Stimulated activated CD8-positive, alpha-beta memory T cell treated with anti-CD3 and anti-CD28 coated beads, Interleukin-12 subunit alpha, Interleukin-12 subunit beta, amount 100 ng/mL, for 4 hours (primary cell): ENCODE measurements around the gene CDH4.
"Not testable (repeated sequence)": the region's sequence is repeated elsewhere in the genome, so short reads cannot be mapped to it uniquely, and the experiment has no call there.

Experiments used
- DNase-seq: peaks from one replicate; pipeline ENCODE4 v3.0.0-alpha.2; 2020; ENCODE audit warnings: low read depth

CDH4 gene

GRCh38 chr20:61978491-61978890, 726.4 kb downstream of the CDH4 start:
- DNase-seq, result no peak

- DNase-seq, result no peak
These were observed 727.0 kb downstream of the CDH4 start for GRCh38 chr20:61979090-61979489.

GRCh38 chr20:61979701-61980635, 727.9 kb downstream of the CDH4 start:
- no peak for DNase-seq

GRCh38 chr20:61980647-61981583, 728.9 kb downstream of the CDH4 start:
- DNase-seq, result no peak

GRCh38 chr20:61981691-61982090, 729.6 kb downstream of the CDH4 start:
- DNase-seq, result not testable (repeated sequence)

GRCh38 chr20:61982191-61982950, 730.3 kb downstream of the CDH4 start:
- no peak for DNase-seq

GRCh38 chr20:61982951-61983315, 730.9 kb downstream of the CDH4 start:
- no peak for DNase-seq

- DNase-seq, result no peak
These were observed 731.9 kb downstream of the CDH4 start for GRCh38 chr20:61983965-61984364.

- not testable (repeated sequence) for DNase-seq
These were observed 732.4 kb downstream of the CDH4 start for GRCh38 chr20:61984431-61984830.

- no peak for DNase-seq
These were observed 733.0 kb downstream of the CDH4 start for GRCh38 chr20:61985096-61985495.

GRCh38 chr20:61986762-61987321, 734.8 kb downstream of the CDH4 start:
- DNase-seq, result no peak

- DNase-seq, result no peak
These were observed 736.6 kb downstream of the CDH4 start for GRCh38 chr20:61988665-61989064.

- no peak for DNase-seq
These were observed 737.7 kb downstream of the CDH4 start for GRCh38 chr20:61989741-61990140.
